Keratinocyte (primary cell): ENCODE results near the gene TUT1. TPM values are rescaled to one million over a fixed set of nuclear protein-coding genes. Genes with fewer than 3 reads are reported as not detected.

Experiments used
- DNase-seq: peaks from one replicate; pipeline ENCODE4 v3.0.0-alpha.2; 2011; ENCODE audit warnings: low read depth, missing footprints, low spot score
- FAIRE-seq: peaks from 2 replicates; lab custom pipeline; 2011; peaks lifted over from hg19 to GRCh38; lab: Jason Lieb, UNC
- H2AFZ ChIP-seq: 2 replicates; pipeline ENCODE4 v1.6.0; 2012; ENCODE audit warnings: low read length, control low read depth, inconsistent platforms; ENCODE audit not compliant: control insufficient read depth
- H3K27ac ChIP-seq: 2 replicates; pipeline ENCODE4 v1.5.1; 2011; ENCODE audit warnings: low read length; ENCODE audit not compliant: control insufficient read depth, insufficient read depth
- H3K27me3 ChIP-seq: 3 replicates; pipeline ENCODE4 v1.6.0; 2011; ENCODE audit warnings: low read length; ENCODE audit not compliant: control insufficient read depth, insufficient read depth; ENCODE audit errors: extremely low read depth
- H3K36me3 ChIP-seq, 2 experiments: 2 replicates in 1 of 2; 3 replicates in 1 of 2; pipeline ENCODE4 v1.5.1; 2011; ENCODE audit warnings: low read length in 2 of 2, mild to moderate bottlenecking in 1 of 2; ENCODE audit not compliant: control insufficient read depth in 2 of 2, insufficient read depth in 2 of 2; ENCODE audit errors: extremely low read depth in 1 of 2
- H3K4me1 ChIP-seq: 3 replicates; pipeline ENCODE4 v1.5.1; 2011; ENCODE audit warnings: low read length; ENCODE audit not compliant: control insufficient read depth, insufficient read depth; ENCODE audit errors: extremely low read depth
- H3K4me2 ChIP-seq: 3 replicates; pipeline ENCODE4 v1.6.0; 2011; ENCODE audit warnings: low read depth, low read length; ENCODE audit not compliant: control insufficient read depth, insufficient read depth; ENCODE audit errors: extremely low read depth
- H3K4me3 ChIP-seq, 3 experiments: fragments of 200-600 bp in 1 of 3; sonication (generic) in 1 of 3; 2 replicates in 2 of 3; 3 replicates in 1 of 3; pipeline ENCODE4 v1.5.1; 2011 to 2016; ENCODE audit warnings: low read length in 3 of 3, mild to moderate bottlenecking in 3 of 3, control low read depth in 2 of 3, inconsistent platforms in 1 of 3, low read depth in 1 of 3, mixed read lengths in 1 of 3, mixed run types in 1 of 3, moderate library complexity in 1 of 3; ENCODE audit not compliant: control insufficient read depth in 2 of 3, insufficient read depth in 2 of 3; ENCODE audit errors: extremely low read depth in 1 of 3
- H3K79me2 ChIP-seq: 2 replicates; pipeline ENCODE4 v1.6.0; 2012; ENCODE audit warnings: low read length; ENCODE audit not compliant: control insufficient read depth, insufficient read depth
- H3K9ac ChIP-seq: 3 replicates; pipeline ENCODE4 v1.6.0; 2011; ENCODE audit warnings: low read length; ENCODE audit not compliant: control insufficient read depth, insufficient read depth; ENCODE audit errors: extremely low read depth
- H3K9me1 ChIP-seq: 3 replicates; pipeline ENCODE4 v1.6.0; 2011; ENCODE audit warnings: low read length; ENCODE audit not compliant: control insufficient read depth, insufficient read depth; ENCODE audit errors: extremely low read depth
- H3K9me3 ChIP-seq: 2 replicates; pipeline ENCODE4 v1.5.1; 2012; ENCODE audit warnings: low read depth, low read length; ENCODE audit not compliant: control insufficient read depth
- H4K20me1 ChIP-seq: 3 replicates; pipeline ENCODE4 v1.6.0; 2011; ENCODE audit warnings: low read length; ENCODE audit not compliant: control insufficient read depth, insufficient read depth; ENCODE audit errors: extremely low read depth
- EZH2 ChIP-seq: IDR thresholded peaks from one replicate; pipeline ENCODE4 v1.6.1; 2012; ENCODE audit warnings: inconsistent platforms, mild to moderate bottlenecking, low read length, moderate library complexity
- dilution Hi-C: fragments of 300-500 bp; cut with MboI; formaldehyde crosslinking; loops from one replicate; pipeline ENCODE4 v1.7.0; 2020; ENCODE audit warnings: low sequenced_read_pairs; ENCODE audit not compliant: extremely low pct_ligation_motif_present
- polyA plus RNA-seq, 5 experiments: library from polyadenylated mRNA; depleted of rRNA in 3 of 5; stranded (reverse) in 3 of 5; stranded (forward) in 1 of 5; unstranded in 1 of 5; fragments of >200 nt; gene quantifications; 1 replicate in 1 of 5; 2 replicates in 3 of 5; 3 replicates in 1 of 5; pipeline versions ENCODE4 v1.2.1 to v1.2.3, GENCODE V29; 2011 to 2012; ENCODE audit warnings: missing spikeins in 2 of 5, low read depth in 1 of 5, low replicate concordance in 1 of 5
- TF ChIP-seq, protein P1 (sequence below), 3 experiments: IDR thresholded peaks in 1 of 3; conservative IDR thresholded peaks in 1 of 3; optimal IDR thresholded peaks in 1 of 3; 2 replicates in 2 of 3; 3 replicates in 1 of 3; pipeline versions ENCODE3 to v1.5.1; 2011; ENCODE audit warnings: low read length in 3 of 3, mild to moderate bottlenecking in 3 of 3, moderate library complexity in 2 of 3, control low read depth in 1 of 3, inconsistent platforms in 1 of 3; ENCODE audit not compliant: insufficient read depth in 2 of 3; ENCODE audit errors: extremely low read depth in 1 of 3

The TUT1 gene
- polyA plus RNA-seq, 1 donor (not counting 4 experiments of a cell fraction or from before 2014, with no cell fraction given), result 10.5 TPM

- H3K9me1 ChIP-seq, result no peaks in the 10 kb centered on the region
- no peak overlapping the region for H2AFZ ChIP-seq
- no peaks in the 10 kb centered on the region for H3K9me3 ChIP-seq
- H4K20me1 ChIP-seq, result peaks cover 11% of the 10 kb centered on the region
- H3K79me2 ChIP-seq, result peaks cover 45% of the 10 kb centered on the region
- TF ChIP-seq EZH2, result no peak
- TF ChIP-seq, protein P1, sequence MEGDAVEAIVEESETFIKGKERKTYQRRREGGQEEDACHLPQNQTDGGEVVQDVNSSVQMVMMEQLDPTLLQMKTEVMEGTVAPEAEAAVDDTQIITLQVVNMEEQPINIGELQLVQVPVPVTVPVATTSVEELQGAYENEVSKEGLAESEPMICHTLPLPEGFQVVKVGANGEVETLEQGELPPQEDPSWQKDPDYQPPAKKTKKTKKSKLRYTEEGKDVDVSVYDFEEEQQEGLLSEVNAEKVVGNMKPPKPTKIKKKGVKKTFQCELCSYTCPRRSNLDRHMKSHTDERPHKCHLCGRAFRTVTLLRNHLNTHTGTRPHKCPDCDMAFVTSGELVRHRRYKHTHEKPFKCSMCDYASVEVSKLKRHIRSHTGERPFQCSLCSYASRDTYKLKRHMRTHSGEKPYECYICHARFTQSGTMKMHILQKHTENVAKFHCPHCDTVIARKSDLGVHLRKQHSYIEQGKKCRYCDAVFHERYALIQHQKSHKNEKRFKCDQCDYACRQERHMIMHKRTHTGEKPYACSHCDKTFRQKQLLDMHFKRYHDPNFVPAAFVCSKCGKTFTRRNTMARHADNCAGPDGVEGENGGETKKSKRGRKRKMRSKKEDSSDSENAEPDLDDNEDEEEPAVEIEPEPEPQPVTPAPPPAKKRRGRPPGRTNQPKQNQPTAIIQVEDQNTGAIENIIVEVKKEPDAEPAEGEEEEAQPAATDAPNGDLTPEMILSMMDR (optimal IDR thresholded peaks at IDR 0.05 in 1 of 3, IDR thresholded peaks at IDR 0.05 in 1 of 3, conservative IDR thresholded peaks at IDR 0.05 in 1 of 3; ENCODE audit: extremely low read depth in 1 of 3, insufficient read depth in 2 of 3, low read length in 3 of 3), result no peak
- H3K27me3 ChIP-seq, result no peaks in the 10 kb centered on the region
- DNase-seq (no peak), FAIRE-seq (no peak)
- H3K4me3 ChIP-seq, result peak overlapping the region; percentile 76 to 100 (median 89)
- H3K27ac ChIP-seq, result peak overlapping the region; percentile 95
- H3K4me2 ChIP-seq, result peak overlapping the region; percentile 89
- H3K9ac ChIP-seq, result peak overlapping the region; percentile 82
- H3K36me3 ChIP-seq, result peaks cover 6 to 16% of the 10 kb centered on the region in 2 experiments
- dilution Hi-C loops, result no loop called here
- peaks cover 44% of the 10 kb centered on the region for H3K4me1 ChIP-seq
These were observed 44.2 kb downstream of the TUT1 start for GRCh38 chr11:62546929-62547625.

GRCh38 chr11:62546244-62546928 is 44.9 kb downstream of the TUT1 start, which contains the start of gene AHNAK:
AHNAK (minus strand) TSS chr11:62546806; CDS start chr11:62536098, 10,708 bp downstream.
- dilution Hi-C loops, result no loop called here

More at GRCh38 chr11:62546244-62546928, 44.9 kb downstream of the TUT1 start, which contains the start of gene AHNAK:
- peak within 1 kb of the TSS; percentile 89 for H3K4me2 ChIP-seq
- no peak for DNase-seq
- peaks cover 44% of the 10 kb centered on the region for H3K4me1 ChIP-seq
- H4K20me1 ChIP-seq, result peaks cover 18% of the 10 kb centered on the region
- no peaks in the 10 kb centered on the region for H3K27me3 ChIP-seq
- peak within 1 kb of the TSS; percentile 86 to 100 (median 89) for H3K4me3 ChIP-seq
- no peak within 1 kb of the TSS for H2AFZ ChIP-seq
- no peak for FAIRE-seq
- H3K9ac ChIP-seq, result peak within 1 kb of the TSS; percentile 93
- H3K9me1 ChIP-seq, result no peaks in the 10 kb centered on the region
- H3K36me3 ChIP-seq, result peaks cover 7 to 22% of the 10 kb centered on the region in 2 experiments
- H3K27ac ChIP-seq, result peak within 1 kb of the TSS; percentile 95
- no peaks in the 10 kb centered on the region for H3K9me3 ChIP-seq
- H3K79me2 ChIP-seq, result peaks cover 52% of the 10 kb centered on the region
- TF ChIP-seq, protein P1 (optimal IDR thresholded peaks at IDR 0.05 in 1 of 3, IDR thresholded peaks at IDR 0.05 in 1 of 3, conservative IDR thresholded peaks at IDR 0.05 in 1 of 3; ENCODE audit: extremely low read depth in 1 of 3, insufficient read depth in 2 of 3, low read length in 3 of 3), result no peak
- TF ChIP-seq EZH2, result no peak
